ENCODE measurements around the gene LGR6. TPM values are rescaled to one million over a fixed set of nuclear protein-coding genes. Genes with fewer than 3 reads are reported as not detected.

LGR6 gene
- total RNA-seq, 3 donors from 2014 or later, result 2.6 to 11.3 TPM; not detected in 1

- Histone ChIP-seq H3K27me3 (no peaks in the 10 kb centered on the region), H3K9me3 (no peaks in the 10 kb centered on the region), H3K4me1 (no peaks in the 10 kb centered on the region), H3K36me3 (no peaks in the 10 kb centered on the region), H3K4me3 (no peak overlapping the region), H3K27ac (no peak overlapping the region)
- no peak for DNase-seq (ENCODE audit: low spot score in 2 of 2)
- intact Hi-C loops (cut with DNase I; ENCODE audit: low total_unique reads), result no loop called here
- TF ChIP-seq, protein P1, sequence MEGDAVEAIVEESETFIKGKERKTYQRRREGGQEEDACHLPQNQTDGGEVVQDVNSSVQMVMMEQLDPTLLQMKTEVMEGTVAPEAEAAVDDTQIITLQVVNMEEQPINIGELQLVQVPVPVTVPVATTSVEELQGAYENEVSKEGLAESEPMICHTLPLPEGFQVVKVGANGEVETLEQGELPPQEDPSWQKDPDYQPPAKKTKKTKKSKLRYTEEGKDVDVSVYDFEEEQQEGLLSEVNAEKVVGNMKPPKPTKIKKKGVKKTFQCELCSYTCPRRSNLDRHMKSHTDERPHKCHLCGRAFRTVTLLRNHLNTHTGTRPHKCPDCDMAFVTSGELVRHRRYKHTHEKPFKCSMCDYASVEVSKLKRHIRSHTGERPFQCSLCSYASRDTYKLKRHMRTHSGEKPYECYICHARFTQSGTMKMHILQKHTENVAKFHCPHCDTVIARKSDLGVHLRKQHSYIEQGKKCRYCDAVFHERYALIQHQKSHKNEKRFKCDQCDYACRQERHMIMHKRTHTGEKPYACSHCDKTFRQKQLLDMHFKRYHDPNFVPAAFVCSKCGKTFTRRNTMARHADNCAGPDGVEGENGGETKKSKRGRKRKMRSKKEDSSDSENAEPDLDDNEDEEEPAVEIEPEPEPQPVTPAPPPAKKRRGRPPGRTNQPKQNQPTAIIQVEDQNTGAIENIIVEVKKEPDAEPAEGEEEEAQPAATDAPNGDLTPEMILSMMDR (IDR thresholded peaks at IDR 0.05), result no peak
Measured at GRCh38 chr1:202230061-202230938, 36.7 kb downstream of the LGR6 start.

GRCh38 chr1:202230939-202231645 lies 37.5 kb downstream of the LGR6 start:
- Histone ChIP-seq H3K27ac (no peak overlapping the region), H3K27me3 (no peaks in the 10 kb centered on the region), H3K9me3 (no peaks in the 10 kb centered on the region), H3K36me3 (no peaks in the 10 kb centered on the region), H3K4me1 (no peaks in the 10 kb centered on the region), H3K4me3 (no peak overlapping the region)
- TF ChIP-seq POLR2A (IDR thresholded peaks at IDR 0.05), result no peak
- TF ChIP-seq POLR2AphosphoS5 (IDR thresholded peaks at IDR 0.05), result no peak
- TF ChIP-seq, protein P1 (IDR thresholded peaks at IDR 0.05), result no peak
- DNase-seq (ENCODE audit: low spot score in 2 of 2), result no peak
- intact Hi-C loops (cut with DNase I; ENCODE audit: low total_unique reads), result no loop called here

- Histone ChIP-seq H3K36me3 (no peaks in the 10 kb centered on the region), H3K4me3 (no peak overlapping the region), H3K9me3 (no peaks in the 10 kb centered on the region), H3K4me1 (no peaks in the 10 kb centered on the region), H3K27ac (no peak overlapping the region), H3K27me3 (no peaks in the 10 kb centered on the region)
- DNase-seq (ENCODE audit: low spot score in 2 of 2), result no peak
- TF ChIP-seq, protein P1 (IDR thresholded peaks at IDR 0.05), result no peak
- no peak for TF ChIP-seq POLR2A (IDR thresholded peaks at IDR 0.05)
- intact Hi-C loops (cut with DNase I; ENCODE audit: low total_unique reads), result no loop called here
Measured at GRCh38 chr1:202233171-202233570, 39.6 kb downstream of the LGR6 start.

DNA sequence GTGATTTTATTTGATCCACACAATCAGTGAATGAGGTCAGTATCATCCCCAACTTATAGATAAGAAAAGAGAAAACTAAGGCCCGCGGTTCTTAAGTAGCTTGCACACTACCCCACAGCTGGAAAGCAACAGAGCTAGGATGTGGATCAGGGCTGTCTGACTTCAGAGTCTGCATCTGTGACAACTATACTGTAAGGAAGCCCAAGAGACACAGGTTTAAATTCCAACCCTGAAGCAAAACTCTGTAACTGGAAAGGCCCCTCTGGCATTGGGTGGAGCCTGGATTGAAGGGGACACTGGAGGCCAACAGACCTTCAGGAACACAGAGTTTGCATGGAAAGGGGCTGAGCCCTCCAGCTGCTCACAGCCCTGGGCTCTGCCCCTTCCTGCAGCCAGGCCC lies 40.2 kb downstream of the LGR6 start:
- TF ChIP-seq POLR2AphosphoS5 (IDR thresholded peaks at IDR 0.05) (no peak), POLR2A (IDR thresholded peaks at IDR 0.05) (no peak)
- TF ChIP-seq, protein P1 (IDR thresholded peaks at IDR 0.05), result no peak
- Histone ChIP-seq H3K9me3 (no peaks in the 10 kb centered on the region), H3K36me3 (no peaks in the 10 kb centered on the region), H3K4me3 (no peak overlapping the region), H3K27ac (no peak overlapping the region), H3K27me3 (no peaks in the 10 kb centered on the region), H3K4me1 (no peaks in the 10 kb centered on the region)
- intact Hi-C loops (cut with DNase I; ENCODE audit: low total_unique reads), result no loop called here
- DNase-seq (ENCODE audit: low spot score in 2 of 2), result no peak

DNA sequence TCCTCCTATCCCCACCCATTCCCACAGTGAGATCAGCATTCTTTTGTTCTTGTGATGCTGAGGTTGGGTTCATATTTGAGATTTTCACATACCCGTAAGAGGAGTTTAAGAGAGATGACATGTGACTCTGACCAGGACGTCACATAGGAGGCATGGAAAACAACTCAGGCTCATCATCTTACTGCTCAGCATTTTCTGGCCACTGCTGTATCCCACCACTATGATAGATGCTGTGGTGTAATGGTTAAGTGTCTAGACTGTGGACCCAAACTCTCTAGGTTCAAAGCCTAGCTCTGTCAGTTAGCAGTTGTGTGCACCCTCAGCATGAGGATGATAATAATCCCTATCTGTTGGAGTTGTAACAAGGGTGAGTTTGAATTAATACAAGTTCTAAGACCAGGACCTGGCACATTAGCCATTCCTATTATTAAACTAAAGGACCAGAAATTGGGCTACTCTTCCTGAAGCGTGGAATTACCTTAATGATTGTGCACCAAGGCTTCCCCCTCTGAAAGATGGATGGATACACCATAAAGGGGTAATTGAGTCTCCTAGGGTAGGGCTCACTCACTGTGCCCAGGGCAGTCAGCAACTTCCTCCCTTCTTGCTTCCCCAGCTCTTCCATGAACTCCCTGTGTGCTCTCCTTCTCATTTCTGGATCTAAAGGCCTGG lies 40.9 kb downstream of the LGR6 start:
- no peak for DNase-seq (ENCODE audit: low spot score in 2 of 2)
- Histone ChIP-seq H3K4me3 (no peak overlapping the region), H3K4me1 (no peaks in the 10 kb centered on the region), H3K36me3 (no peaks in the 10 kb centered on the region), H3K27ac (no peak overlapping the region), H3K9me3 (no peaks in the 10 kb centered on the region), H3K27me3 (no peaks in the 10 kb centered on the region)
- intact Hi-C loops (cut with DNase I; ENCODE audit: low total_unique reads), result no loop called here
- TF ChIP-seq POLR2AphosphoS5 (IDR thresholded peaks at IDR 0.05) (no peak), POLR2A (IDR thresholded peaks at IDR 0.05) (no peak)
- TF ChIP-seq, protein P1 (IDR thresholded peaks at IDR 0.05), result no peak

All from breast epithelium (tissue), 4 donors.